Fibroblast of the aortic adventitia (primary cell): Measurements from ENCODE around the gene DICER1. TPM values are rescaled to one million over a fixed set of nuclear protein-coding genes. Genes with fewer than 3 reads are reported as not detected.

ENCODE experiments used
- DNase-seq: peaks from one replicate; pipeline ENCODE4 v3.0.0-alpha.2; 2010; ENCODE audit warnings: low read depth
- H3K4me3 ChIP-seq: 2 replicates; pipeline ENCODE4 v1.5.1; 2011; ENCODE audit warnings: low read depth, mild to moderate bottlenecking, control low read depth, low read length, moderate library complexity
- CTCF ChIP-seq: IDR thresholded peaks from 2 replicates; pipeline ENCODE4 v1.5.1; 2011; ENCODE audit warnings: mild to moderate bottlenecking, low read length, control low read depth, inconsistent platforms; ENCODE audit not compliant: insufficient read depth
- total RNA-seq: library from RNA; depleted of rRNA; stranded (reverse); fragments of >200 nt; gene quantifications from 2 replicates; pipeline ENCODE4 v1.2.3, GENCODE V29; 2012; ENCODE audit warnings: low replicate concordance

Gene DICER1
- total RNA-seq, 1 donor: 46.6 TPM

GRCh38 chr14:95185767-95186392 lies 28.6 kb upstream of the DICER1 start:
- DNase-seq: peak; percentile 1
- TF ChIP-seq CTCF: no peak
- H3K4me3 ChIP-seq: no peak overlapping the region

GRCh38 chr14:95185033-95185766 lies 27.9 kb upstream of the DICER1 start:
- no peak overlapping the region for H3K4me3 ChIP-seq
- TF ChIP-seq CTCF: no peak
- peak; percentile 53 for DNase-seq

- no peak for TF ChIP-seq CTCF
- H3K4me3 ChIP-seq: no peak overlapping the region
- DNase-seq: peak; percentile 5
Measured at GRCh38 chr14:95184413-95184790, 27.1 kb upstream of the DICER1 start.

- H3K4me3 ChIP-seq: no peak overlapping the region
- no peak for TF ChIP-seq CTCF
Measured at GRCh38 chr14:95183532-95184412, 26.4 kb upstream of the DICER1 start.

GRCh38 chr14:95183082-95183481 lies 25.8 kb upstream of the DICER1 start:
- TF ChIP-seq CTCF: no peak
- no peak for DNase-seq
- H3K4me3 ChIP-seq: no peak overlapping the region

More at GRCh38 chr14:95183532-95184412, 26.4 kb upstream of the DICER1 start:
- no peak for DNase-seq

- no peak overlapping the region for H3K4me3 ChIP-seq
- no peak for TF ChIP-seq CTCF
- no peak for DNase-seq
Measured at GRCh38 chr14:95182379-95182778, 25.1 kb upstream of the DICER1 start.
